Measurements from ENCODE around the gene PDHB. TPM values are rescaled to one million over a fixed set of nuclear protein-coding genes. Genes with fewer than 3 reads are reported as not detected.
"Not testable (repeated sequence)": the region's sequence is repeated elsewhere in the genome, so short reads cannot be mapped to it uniquely, and the experiment has no call there.

PDHB gene
- total RNA-seq, 1 donor from 2014 or later: 174 TPM

DNA sequence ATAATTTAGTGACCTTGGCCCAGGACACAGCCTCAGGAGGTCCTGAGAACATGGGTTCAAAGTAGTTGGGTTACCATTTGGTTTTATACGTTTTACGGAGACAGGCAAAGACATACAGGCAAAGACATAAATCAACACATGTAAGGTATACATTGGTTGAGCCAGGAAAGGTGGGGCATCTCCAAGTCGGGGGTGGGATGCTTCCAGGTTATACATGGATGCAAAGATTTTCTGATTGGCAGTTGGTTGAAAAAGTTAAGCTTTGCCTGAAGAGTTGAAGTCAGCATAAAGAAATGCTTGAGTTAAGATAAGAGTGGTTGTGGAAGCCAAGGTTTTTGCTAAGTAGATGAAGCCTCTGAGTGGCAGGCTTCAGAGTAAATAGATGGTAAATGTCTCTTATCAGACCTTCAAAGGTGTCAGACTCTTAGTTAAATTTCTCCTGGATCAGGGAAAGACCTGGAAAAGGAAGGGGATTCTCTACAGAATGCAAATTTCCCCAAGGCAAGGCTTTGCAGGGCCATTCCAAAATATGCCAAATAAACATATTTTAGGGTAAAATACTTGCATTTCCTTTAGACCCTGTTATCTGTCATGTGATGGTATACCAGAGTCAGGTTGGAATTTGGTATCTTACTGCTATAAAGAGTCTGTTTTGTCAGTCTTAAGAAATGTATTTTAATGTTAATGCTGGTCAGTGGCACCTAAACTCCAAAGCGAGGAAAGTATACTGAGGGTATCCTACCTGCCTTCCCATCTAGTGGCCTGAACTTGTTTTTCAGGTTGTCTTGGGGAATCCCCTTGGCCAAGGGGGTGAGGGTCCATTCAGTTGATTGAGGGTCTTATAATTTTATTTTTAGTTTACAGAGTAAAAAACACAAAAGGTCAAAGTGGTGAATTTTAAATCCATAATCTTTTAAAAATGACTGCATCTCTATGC lies 8.2 kb upstream of the PDHB start:
- intact Hi-C loops (cut with DNase I): no loop called here

GRCh38 chr3:58440996-58441355 lies 7.3 kb upstream of the PDHB start:
- intact Hi-C loops (cut with DNase I); DNase-seq (ENCODE audit: low spot score): not testable (repeated sequence)

More for the DNA sequence above, 8.2 kb upstream of the PDHB start:
- DNase-seq (ENCODE audit: low spot score): no peak

GRCh38 chr3:58437276-58437675 lies 3.6 kb upstream of the PDHB start:
- intact Hi-C loops (cut with DNase I); DNase-seq (ENCODE audit: low spot score): not testable (repeated sequence)

- no peak for DNase-seq (ENCODE audit: low spot score)
- intact Hi-C loops (cut with DNase I): loop anchor here (5.0 kb wide), 1 partner anchor 57 kb away; the partner anchor contains the start of gene KCTD6
Measured at GRCh38 chr3:58434990-58435389, 1.4 kb upstream of the PDHB start.

- intact Hi-C loops (cut with DNase I): loop anchor here (5.0 kb wide), 1 partner anchor 58 kb away; the partner anchor contains the start of gene KCTD6
- no peak for DNase-seq (ENCODE audit: low spot score)
Measured at GRCh38 chr3:58434511-58434910, 879 bp upstream of the PDHB start.

DNA sequence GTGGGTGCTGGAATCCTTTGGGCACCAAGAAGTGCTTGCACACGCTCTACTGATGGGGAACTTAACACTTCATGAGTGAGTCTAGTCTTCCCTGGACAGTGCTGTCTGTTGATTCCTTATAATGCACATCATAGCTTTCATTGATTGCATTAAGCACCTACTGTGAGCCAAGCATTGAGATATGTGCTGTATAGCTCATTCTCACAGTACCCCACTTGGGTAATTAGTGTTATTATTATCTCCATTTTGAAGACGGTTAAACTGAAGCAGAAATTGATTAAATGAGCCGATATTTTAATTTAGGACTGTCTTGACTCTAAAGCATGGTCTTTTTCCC lies 504 bp upstream of the PDHB start:
- DNase-seq (ENCODE audit: low spot score): no peak
- intact Hi-C loops (cut with DNase I): loop anchor here (5.0 kb wide), 1 partner anchor 58 kb away; the partner anchor contains the start of gene KCTD6

GRCh38 chr3:58432905-58433304 lies 727 bp downstream of the PDHB start:
- intact Hi-C loops (cut with DNase I): loop anchor here (1.0 to 5.0 kb wide), 2 partner anchors 59 to 101 kb away; partner anchors contain the start of genes KCTD6 and PXK

GRCh38 chr3:58429657-58430056 lies 4.0 kb downstream of the PDHB start:
- DNase-seq (ENCODE audit: low spot score): no peak
- intact Hi-C loops (cut with DNase I): loop anchor here (5.0 kb wide), 1 partner anchor 63 kb away; the partner anchor contains the start of gene KCTD6

More at GRCh38 chr3:58432905-58433304, 727 bp downstream of the PDHB start:
- no peak for DNase-seq (ENCODE audit: low spot score)

DNA sequence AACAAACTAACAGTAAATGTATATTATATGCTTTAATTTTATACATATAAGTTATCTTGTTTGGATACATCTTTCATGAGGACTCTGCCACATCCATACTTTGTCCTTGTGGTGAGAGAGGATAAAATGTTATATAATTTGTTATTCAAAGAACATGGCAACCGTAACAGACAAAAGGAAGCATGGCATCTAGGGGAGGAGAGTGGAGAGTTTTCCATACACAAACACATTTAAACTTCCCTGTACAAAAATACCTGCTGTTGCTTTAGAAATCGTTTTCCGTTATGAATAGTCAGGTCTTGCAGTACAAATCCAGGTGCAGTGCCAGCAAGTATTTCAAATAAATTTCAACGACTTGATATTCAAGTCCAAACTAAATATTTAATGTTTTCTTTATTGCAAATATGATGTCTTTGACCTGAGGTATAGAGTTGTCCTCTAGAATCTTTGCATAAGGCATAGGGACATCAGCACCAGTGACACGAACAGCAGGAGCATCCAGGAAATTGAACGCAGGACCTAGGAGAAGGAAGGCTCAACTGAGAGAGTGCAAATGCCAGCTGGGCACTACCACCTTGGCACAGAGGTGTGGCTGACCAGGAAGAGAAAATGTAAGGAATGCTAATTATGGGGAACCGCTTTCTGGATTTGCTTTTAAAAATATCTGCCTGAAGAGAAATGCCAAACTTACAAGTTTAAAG lies 5.8 kb downstream of the PDHB start:
- DNase-seq (ENCODE audit: low spot score): no peak
- intact Hi-C loops (cut with DNase I): no loop called here

DNA sequence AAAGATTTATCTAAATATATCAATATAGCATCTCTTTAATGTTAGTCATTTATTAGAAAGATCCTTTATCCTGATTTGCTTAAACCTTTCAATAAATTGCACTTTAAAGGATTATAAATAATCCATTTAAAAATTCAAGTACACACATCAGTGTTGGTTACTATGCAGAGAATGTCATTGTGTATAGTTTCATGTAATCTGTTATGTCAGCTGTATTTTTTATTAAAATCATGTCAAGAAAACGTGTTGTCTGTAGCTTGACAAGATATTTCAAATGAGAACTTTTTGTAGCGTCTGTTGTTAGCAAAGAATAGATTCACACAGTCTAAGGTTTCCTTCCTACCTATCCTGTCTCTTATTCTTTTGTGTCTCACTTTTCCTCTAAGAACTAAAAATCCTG lies 7.8 kb downstream of the PDHB start:
- DNase-seq (ENCODE audit: low spot score): no peak

GRCh38 chr3:58424613-58425012 lies 9.0 kb downstream of the PDHB start:
- no peak for DNase-seq (ENCODE audit: low spot score)
- intact Hi-C loops (cut with DNase I): no loop called here

More for the DNA sequence above, 7.8 kb downstream of the PDHB start:
- intact Hi-C loops (cut with DNase I): no loop called here

GRCh38 chr3:58422756-58423325 lies 10.8 kb downstream of the PDHB start:
- intact Hi-C loops (cut with DNase I): no loop called here
- no peak for DNase-seq (ENCODE audit: low spot score)

GRCh38 chr3:58421004-58421403 lies 12.6 kb downstream of the PDHB start:
- intact Hi-C loops (cut with DNase I): no loop called here

GRCh38 chr3:58419780-58420507 lies 13.7 kb downstream of the PDHB start:
- intact Hi-C loops (cut with DNase I): no loop called here

More at GRCh38 chr3:58421004-58421403, 12.6 kb downstream of the PDHB start:
- DNase-seq (ENCODE audit: low spot score): no peak

GRCh38 chr3:58418227-58418626 lies 15.4 kb downstream of the PDHB start:
- intact Hi-C loops (cut with DNase I): no loop called here

More at GRCh38 chr3:58419780-58420507, 13.7 kb downstream of the PDHB start:
- DNase-seq (ENCODE audit: low spot score): no peak

DNA sequence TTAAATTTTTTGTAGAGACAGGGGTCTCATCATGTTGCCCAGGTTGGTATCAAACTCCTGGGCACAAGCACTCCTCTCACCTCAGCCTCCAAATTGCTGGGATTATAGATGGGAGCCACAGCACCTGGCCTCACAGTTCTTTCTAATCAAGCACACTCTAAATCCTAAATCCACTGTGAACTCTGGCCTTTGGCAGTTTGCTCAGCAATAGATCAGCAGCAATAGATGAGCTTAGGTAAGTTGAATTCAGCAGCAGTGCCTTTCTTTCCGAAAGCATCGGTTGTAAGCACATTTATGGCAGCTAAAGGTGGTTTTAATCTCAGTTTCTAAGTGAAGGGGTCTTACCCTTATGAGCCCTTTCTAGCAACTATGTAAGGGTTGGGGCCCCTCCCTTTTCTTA lies 16.6 kb downstream of the PDHB start:
- intact Hi-C loops (cut with DNase I): no loop called here
- DNase-seq (ENCODE audit: low spot score): no peak

More at GRCh38 chr3:58418227-58418626, 15.4 kb downstream of the PDHB start:
- DNase-seq (ENCODE audit: low spot score): no peak

DNA sequence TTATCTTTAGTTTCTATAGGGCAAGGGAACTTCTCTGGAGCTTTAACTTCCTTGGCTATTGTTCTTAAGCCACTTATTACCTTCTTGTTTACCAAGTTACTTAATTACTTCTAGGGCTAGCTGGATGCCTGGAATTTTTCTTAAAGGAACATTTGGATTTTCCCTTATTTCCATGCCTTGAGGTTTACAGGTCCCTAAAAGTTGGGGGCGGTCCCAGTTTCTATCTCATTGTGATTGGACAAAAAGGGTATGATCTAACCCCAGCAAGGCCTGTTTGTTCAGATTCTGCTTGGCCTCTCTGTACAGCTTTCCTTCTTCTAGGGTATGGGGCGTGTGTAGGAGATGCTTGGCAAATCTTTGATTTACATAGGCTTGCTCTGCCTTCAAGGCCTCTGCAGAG lies 17.4 kb downstream of the PDHB start:
- DNase-seq (ENCODE audit: low spot score): no peak
- intact Hi-C loops (cut with DNase I): no loop called here

GRCh38 chr3:58414538-58415197 lies 19.0 kb downstream of the PDHB start:
- intact Hi-C loops (cut with DNase I): loop anchor here (5.0 kb wide), 1 partner anchor 82 kb away; the partner anchor contains the start of gene PXK
- no peak for DNase-seq (ENCODE audit: low spot score)
